Stimulated activated effector memory CD8-positive, alpha-beta T cell treated with anti-CD3 and anti-CD28 coated beads, Interleukin-12 subunit alpha, Interleukin-12 subunit beta, amount 100 ng/mL, for 72 hours (primary cell): Measurements from ENCODE around the gene MYO5A.
"Not testable (repeated sequence)": the region's sequence is repeated elsewhere in the genome, so short reads cannot be mapped to it uniquely, and the experiment has no call there.

ENCODE experiments used
- ATAC-seq: fragments of 150-1000 bp; cut with Tn5 transposase; 2 replicates; pipeline ENCODE4 v1.10.0; 2021
- DNase-seq, 2 donors: peaks; one replicate each; pipeline ENCODE4 v3.0.0; 2021 to 2022; ENCODE audit warnings: low spot score in 2 of 2
- H3K27ac Mint-ChIP-seq: one replicate; pipeline ENCODE4 v1.8.0; 2022; ENCODE audit warnings: mild to moderate bottlenecking, mixed read lengths
- H3K36me3 Mint-ChIP-seq: one replicate; pipeline ENCODE4 v1.8.0; 2022; ENCODE audit warnings: mild to moderate bottlenecking, mixed read lengths
- H3K4me1 Mint-ChIP-seq: one replicate; pipeline ENCODE4 v1.8.0; 2022; ENCODE audit warnings: mixed read lengths
- H3K4me3 Mint-ChIP-seq: one replicate; pipeline ENCODE4 v1.8.0; 2022; ENCODE audit warnings: mild to moderate bottlenecking, mixed read lengths
- H3K9me3 Mint-ChIP-seq: one replicate; pipeline ENCODE4 v1.8.0; 2022; ENCODE audit warnings: mixed read lengths

The MYO5A gene

GRCh38 chr15:52528564-52529340, at the start of gene MYO5A:
MYO5A (minus strand) TSS chr15:52528880; CDS start chr15:52528806, 74 bp downstream.
- peak; percentile 70 to 89 for DNase-seq
- Mint-ChIP-seq H3K36me3 (peaks cover 5% of the 10 kb centered on the region), H3K4me1 (peaks cover 38% of the 10 kb centered on the region), H3K4me3 (peak within 1 kb of the TSS; percentile 89), H3K27ac (peak within 1 kb of the TSS; percentile 93), H3K9me3 (no peaks in the 10 kb centered on the region)
- peak; percentile 92 for ATAC-seq

- H3K4me3 Mint-ChIP-seq, result no peak overlapping the region
- peaks cover 18% of the 10 kb centered on the region for H3K36me3 Mint-ChIP-seq
- ATAC-seq (no peak), DNase-seq (no peak)
- no peaks in the 10 kb centered on the region for H3K9me3 Mint-ChIP-seq
- no peak overlapping the region for H3K27ac Mint-ChIP-seq
- H3K4me1 Mint-ChIP-seq, result no peaks in the 10 kb centered on the region
Observed at GRCh38 chr15:52576692-52577091, 48.0 kb upstream of the MYO5A start.

GRCh38 chr15:52575573-52575972, 46.9 kb upstream of the MYO5A start:
- not testable (repeated sequence) for H3K4me1 Mint-ChIP-seq, H3K36me3 Mint-ChIP-seq, H3K9me3 Mint-ChIP-seq, DNase-seq, ATAC-seq, H3K4me3 Mint-ChIP-seq, H3K27ac Mint-ChIP-seq

GRCh38 chr15:52575072-52575471, 46.4 kb upstream of the MYO5A start:
- H3K4me3 Mint-ChIP-seq, result no peak overlapping the region
- H3K9me3 Mint-ChIP-seq, result no peaks in the 10 kb centered on the region
- DNase-seq (no peak), ATAC-seq (no peak)
- peaks cover 4% of the 10 kb centered on the region for H3K36me3 Mint-ChIP-seq
- no peak overlapping the region for H3K27ac Mint-ChIP-seq
- H3K4me1 Mint-ChIP-seq, result no peaks in the 10 kb centered on the region

- H3K36me3 Mint-ChIP-seq, H3K4me3 Mint-ChIP-seq, DNase-seq, H3K27ac Mint-ChIP-seq, H3K4me1 Mint-ChIP-seq, H3K9me3 Mint-ChIP-seq, ATAC-seq: not testable (repeated sequence)
Observed at GRCh38 chr15:52574623-52575022, 45.9 kb upstream of the MYO5A start.

GRCh38 chr15:52568601-52569585, 40.2 kb upstream of the MYO5A start, which contains the start of gene ARPP19:
ARPP19 (minus strand) TSS chr15:52569030; CDS start chr15:52568892, 138 bp downstream.
- Mint-ChIP-seq H3K36me3 (peaks cover 28% of the 10 kb centered on the region), H3K27ac (peak within 1 kb of the TSS; percentile 98), H3K9me3 (no peaks in the 10 kb centered on the region), H3K4me1 (peaks cover 22% of the 10 kb centered on the region), H3K4me3 (peak within 1 kb of the TSS; percentile 76)
- ATAC-seq (peak; percentile 82), DNase-seq (peak; percentile 69 to 92)

- Mint-ChIP-seq H3K9me3 (no peaks in the 10 kb centered on the region), H3K4me3 (peak overlapping the region; percentile 76), H3K36me3 (peaks cover 32% of the 10 kb centered on the region), H3K4me1 (peaks cover 22% of the 10 kb centered on the region), H3K27ac (peak overlapping the region; percentile 98)
- peak; percentile 72 for ATAC-seq
- DNase-seq, result peak; percentile 20 to 64
Observed at GRCh38 chr15:52567871-52568600, 39.4 kb upstream of the MYO5A start.

- Mint-ChIP-seq H3K36me3 (peaks cover 43% of the 10 kb centered on the region), H3K4me3 (peak overlapping the region; percentile 76), H3K4me1 (peaks cover 34% of the 10 kb centered on the region), H3K27ac (peak overlapping the region; percentile 98), H3K9me3 (no peaks in the 10 kb centered on the region)
- no peak for DNase-seq
- no peak for ATAC-seq
Observed at GRCh38 chr15:52566889-52567288, 38.2 kb upstream of the MYO5A start.

GRCh38 chr15:52565417-52566358, 37.0 kb upstream of the MYO5A start:
- Mint-ChIP-seq H3K27ac (peak overlapping the region; percentile 54), H3K4me3 (peak overlapping the region; percentile 42), H3K4me1 (peaks cover 46% of the 10 kb centered on the region), H3K36me3 (peaks cover 54% of the 10 kb centered on the region)
- not testable (repeated sequence) for DNase-seq, H3K9me3 Mint-ChIP-seq
- ATAC-seq, result peak; percentile 45

GRCh38 chr15:52563501-52564060, 34.9 kb upstream of the MYO5A start:
- Mint-ChIP-seq H3K27ac (no peak overlapping the region), H3K9me3 (no peaks in the 10 kb centered on the region), H3K4me1 (peaks cover 60% of the 10 kb centered on the region), H3K36me3 (peaks cover 61% of the 10 kb centered on the region), H3K4me3 (no peak overlapping the region)
- no peak for DNase-seq
- no peak for ATAC-seq

GRCh38 chr15:52559575-52559974, 30.9 kb upstream of the MYO5A start:
- H3K4me1 Mint-ChIP-seq, result peaks cover 69% of the 10 kb centered on the region
- ATAC-seq (peak; percentile 92), DNase-seq (peak; percentile 14 to 72)
- no peaks in the 10 kb centered on the region for H3K9me3 Mint-ChIP-seq
- H3K36me3 Mint-ChIP-seq, result peaks cover 82% of the 10 kb centered on the region
- peak overlapping the region; percentile 98 for H3K27ac Mint-ChIP-seq
- peak overlapping the region; percentile 69 for H3K4me3 Mint-ChIP-seq

- peak overlapping the region; percentile 98 for H3K27ac Mint-ChIP-seq
- DNase-seq (peak in 1 of 2 donors; percentile 75), ATAC-seq (peak; percentile 67)
- peak overlapping the region; percentile 69 for H3K4me3 Mint-ChIP-seq
- H3K9me3 Mint-ChIP-seq, result no peaks in the 10 kb centered on the region
- H3K4me1 Mint-ChIP-seq, result peaks cover 68% of the 10 kb centered on the region
- H3K36me3 Mint-ChIP-seq, result peaks cover 87% of the 10 kb centered on the region
Observed at GRCh38 chr15:52559022-52559421, 30.3 kb upstream of the MYO5A start.

- ATAC-seq, result peak; percentile 89
- peak overlapping the region; percentile 69 for H3K4me3 Mint-ChIP-seq
- peaks cover 93% of the 10 kb centered on the region for H3K36me3 Mint-ChIP-seq
- H3K9me3 Mint-ChIP-seq, result no peaks in the 10 kb centered on the region
- H3K27ac Mint-ChIP-seq, result peak overlapping the region; percentile 98
- H3K4me1 Mint-ChIP-seq, result peaks cover 74% of the 10 kb centered on the region
- peak; percentile 20 to 72 for DNase-seq
Observed at GRCh38 chr15:52558196-52558595, 29.5 kb upstream of the MYO5A start.

- DNase-seq, result no peak
- H3K4me3 Mint-ChIP-seq, result no peak overlapping the region
Observed at GRCh38 chr15:52557274-52557641, 28.6 kb upstream of the MYO5A start.

More at GRCh38 chr15:52557274-52557641, 28.6 kb upstream of the MYO5A start:
- ATAC-seq, result no peak
- peak overlapping the region; percentile 98 for H3K27ac Mint-ChIP-seq
- peaks cover 93% of the 10 kb centered on the region for H3K36me3 Mint-ChIP-seq
- no peaks in the 10 kb centered on the region for H3K9me3 Mint-ChIP-seq
- H3K4me1 Mint-ChIP-seq, result peaks cover 66% of the 10 kb centered on the region
